GM12892 (cell line): ENCODE measurements around the gene TRPM8.

Experiments
- DNase-seq: peaks from one replicate; pipeline ENCODE4 v3.0.0; 2011; ENCODE audit not compliant: insufficient read length
- FAIRE-seq: peaks from 2 replicates; lab custom pipeline; 2011; peaks lifted over from hg19 to GRCh38; lab: Jason Lieb, UNC
- POLR2A ChIP-seq: IDR thresholded peaks from 2 replicates; pipeline ENCODE4 v1.6.1; 2011; ENCODE audit warnings: low read depth, low read length, control low read depth
- POLR2AphosphoS5 ChIP-seq: IDR thresholded peaks from 2 replicates; pipeline ENCODE4 v1.6.1; 2011; ENCODE audit warnings: low read depth, low read length, control low read depth
- TAF1 ChIP-seq: IDR thresholded peaks from 2 replicates; pipeline ENCODE4 v1.6.1; 2011; ENCODE audit warnings: low read depth, mild to moderate bottlenecking, control low read depth, low read length, borderline replicate concordance

The TRPM8 gene

GRCh38 chr2:233997707-233998106, 80.5 kb downstream of the TRPM8 start:
- TF ChIP-seq POLR2A (no peak), TAF1 (no peak), POLR2AphosphoS5 (no peak)
- FAIRE-seq (no peak), DNase-seq (no peak)

- DNase-seq (no peak), FAIRE-seq (no peak)
- TF ChIP-seq TAF1 (no peak), POLR2AphosphoS5 (no peak), POLR2A (no peak)
These were observed 82.0 kb downstream of the TRPM8 start for GRCh38 chr2:233999182-233999581.

GRCh38 chr2:234001380-234002160, 84.4 kb downstream of the TRPM8 start:
- TF ChIP-seq TAF1 (no peak), POLR2A (no peak), POLR2AphosphoS5 (no peak)
- no peak for FAIRE-seq

GRCh38 chr2:234002281-234002680, 85.1 kb downstream of the TRPM8 start:
- FAIRE-seq (no peak), DNase-seq (no peak)
- TF ChIP-seq TAF1 (no peak), POLR2A (no peak), POLR2AphosphoS5 (no peak)

More at GRCh38 chr2:234001380-234002160, 84.4 kb downstream of the TRPM8 start:
- DNase-seq = no peak

- FAIRE-seq (no peak), DNase-seq (no peak)
- TF ChIP-seq POLR2AphosphoS5 = no peak
- TF ChIP-seq POLR2A = no peak
- TF ChIP-seq TAF1 = no peak
These were observed 86.9 kb downstream of the TRPM8 start for GRCh38 chr2:234003972-234004617.

- DNase-seq (no peak), FAIRE-seq (no peak)
- TF ChIP-seq TAF1 (no peak), POLR2AphosphoS5 (no peak), POLR2A (no peak)
These were observed 88.0 kb downstream of the TRPM8 start for GRCh38 chr2:234005126-234005525.

GRCh38 chr2:234006501-234006900, 89.3 kb downstream of the TRPM8 start:
- DNase-seq (no peak), FAIRE-seq (no peak)
- TF ChIP-seq POLR2AphosphoS5 (no peak), POLR2A (no peak)

- TF ChIP-seq TAF1 (no peak), POLR2AphosphoS5 (no peak), POLR2A (no peak)
- no peak for FAIRE-seq
- DNase-seq = no peak
These were observed 97.3 kb downstream of the TRPM8 start for GRCh38 chr2:234014427-234014826.

- no peak for DNase-seq
- no peak for FAIRE-seq
- TF ChIP-seq TAF1 (no peak), POLR2A (no peak), POLR2AphosphoS5 (no peak)
These were observed 98.7 kb downstream of the TRPM8 start for GRCh38 chr2:234015861-234016260.

- no peak for FAIRE-seq
- DNase-seq = no peak
- TF ChIP-seq POLR2A (no peak), POLR2AphosphoS5 (no peak), TAF1 (no peak)
These were observed 102.7 kb downstream of the TRPM8 start for GRCh38 chr2:234019896-234020295.

GRCh38 chr2:234020332-234020731, 103.2 kb downstream of the TRPM8 start:
- DNase-seq (no peak), FAIRE-seq (no peak)
- no peak for TF ChIP-seq POLR2AphosphoS5
- no peak for TF ChIP-seq TAF1
- TF ChIP-seq POLR2A = no peak

- DNase-seq = no peak
- TF ChIP-seq POLR2AphosphoS5 (no peak), TAF1 (no peak), POLR2A (no peak)
- FAIRE-seq = no peak
These were observed 105.3 kb downstream of the TRPM8 start for GRCh38 chr2:234022424-234022823.
